Skeletal muscle satellite cell (primary cell): ENCODE data around the gene GMPR. TPM values are rescaled to one million over a fixed set of nuclear protein-coding genes. Genes with fewer than 3 reads are reported as not detected.

Source experiments
- H3K27me3 ChIP-seq: 2 replicates; pipeline ENCODE4 v1.7.0; 2013; ENCODE audit warnings: low read length; ENCODE audit not compliant: control insufficient read depth, insufficient read depth
- H3K36me3 ChIP-seq: 2 replicates; pipeline ENCODE4 v1.7.0; 2013; ENCODE audit warnings: mild to moderate bottlenecking, control low read depth, low read length; ENCODE audit not compliant: insufficient read depth
- H3K4me1 ChIP-seq: 2 replicates; pipeline ENCODE4 v1.7.0; 2013; ENCODE audit warnings: low read length; ENCODE audit not compliant: control insufficient read depth, insufficient read depth
- H3K4me2 ChIP-seq: 2 replicates; pipeline ENCODE4 v1.7.0; 2013; ENCODE audit warnings: mild to moderate bottlenecking, low read length
- H3K4me3 ChIP-seq: 2 replicates; pipeline ENCODE4 v1.7.0; 2013; ENCODE audit warnings: low read length
- H3K9ac ChIP-seq: 2 replicates; pipeline ENCODE4 v1.7.0; 2013; ENCODE audit warnings: mild to moderate bottlenecking, low read depth, low read length, moderate library complexity
- H3K9me3 ChIP-seq: replicated peaks from 2 replicates; pipeline ENCODE4 v1.7.0; 2013; ENCODE audit warnings: mild to moderate bottlenecking, control low read depth, low read length
- total RNA-seq: library from RNA; depleted of rRNA; stranded (reverse); fragments of >200 nt; gene quantifications from 2 replicates; pipeline ENCODE4 v1.2.3, GENCODE V29; 2012; rRNA removed

Gene GMPR
- 0.25 and 2.2 TPM in 2 replicates for total RNA-seq

GRCh38 chr6:16238057-16238962 is at the start of gene GMPR:
TSS of gene GMPR (plus strand) at chr6:16238587. CDS start at chr6:16238694, 107 bp downstream.
- Histone ChIP-seq H3K4me2 (peak within 1 kb of the TSS; percentile 99), H3K9me3 (no peaks in the 10 kb centered on the region), H3K4me3 (peak within 1 kb of the TSS; percentile 71), H3K36me3 (no peaks in the 10 kb centered on the region), H3K27me3 (peaks cover 9% of the 10 kb centered on the region), H3K9ac (peak within 1 kb of the TSS; percentile 54), H3K4me1 (peaks cover 32% of the 10 kb centered on the region)

- H3K27me3 ChIP-seq: peaks cover 40% of the 10 kb centered on the region
- no peaks in the 10 kb centered on the region for H3K4me1 ChIP-seq
- no peak overlapping the region for H3K9ac ChIP-seq
- H3K4me3 ChIP-seq: no peak overlapping the region
- no peaks in the 10 kb centered on the region for H3K9me3 ChIP-seq
- H3K4me2 ChIP-seq: no peak overlapping the region
- H3K36me3 ChIP-seq: no peaks in the 10 kb centered on the region
These were observed 48.2 kb upstream of the GMPR start for GRCh38 chr6:16190214-16190613.

- no peak overlapping the region for H3K4me3 ChIP-seq
- no peak overlapping the region for H3K9ac ChIP-seq
- peaks cover 7% of the 10 kb centered on the region for H3K4me1 ChIP-seq
- H3K36me3 ChIP-seq: no peaks in the 10 kb centered on the region
- H3K27me3 ChIP-seq: peaks cover 28% of the 10 kb centered on the region
- H3K4me2 ChIP-seq: no peak overlapping the region
- H3K9me3 ChIP-seq: no peaks in the 10 kb centered on the region
These were observed 42.0 kb upstream of the GMPR start for GRCh38 chr6:16196260-16196983.

GRCh38 chr6:16196984-16197546 is 41.3 kb upstream of the GMPR start:
- Histone ChIP-seq H3K36me3 (no peaks in the 10 kb centered on the region), H3K27me3 (peaks cover 28% of the 10 kb centered on the region), H3K9ac (no peak overlapping the region), H3K4me2 (no peak overlapping the region), H3K4me3 (no peak overlapping the region), H3K4me1 (peaks cover 7% of the 10 kb centered on the region), H3K9me3 (no peaks in the 10 kb centered on the region)

- H3K9ac ChIP-seq: no peak overlapping the region
- H3K27me3 ChIP-seq: peaks cover 28% of the 10 kb centered on the region
- H3K36me3 ChIP-seq: no peaks in the 10 kb centered on the region
- H3K4me1 ChIP-seq: peaks cover 7% of the 10 kb centered on the region
- H3K9me3 ChIP-seq: no peaks in the 10 kb centered on the region
- no peak overlapping the region for H3K4me2 ChIP-seq
- no peak overlapping the region for H3K4me3 ChIP-seq
These were observed 40.2 kb upstream of the GMPR start for GRCh38 chr6:16198061-16198705.

- Histone ChIP-seq H3K27me3 (peaks cover 21% of the 10 kb centered on the region), H3K9ac (no peak overlapping the region), H3K9me3 (no peaks in the 10 kb centered on the region), H3K4me1 (peaks cover 7% of the 10 kb centered on the region), H3K36me3 (no peaks in the 10 kb centered on the region), H3K4me2 (peak overlapping the region; percentile 62), H3K4me3 (no peak overlapping the region)
These were observed 38.6 kb upstream of the GMPR start for GRCh38 chr6:16199804-16200203.

- H3K27me3 ChIP-seq: peaks cover 21% of the 10 kb centered on the region
- H3K4me3 ChIP-seq: peak overlapping the region; percentile 27
- H3K9ac ChIP-seq: no peak overlapping the region
These were observed 38.0 kb upstream of the GMPR start for GRCh38 chr6:16200321-16200883.

GRCh38 chr6:16201706-16202105 is 36.7 kb upstream of the GMPR start:
- H3K4me1 ChIP-seq: peaks cover 22% of the 10 kb centered on the region
- no peaks in the 10 kb centered on the region for H3K9me3 ChIP-seq
- H3K9ac ChIP-seq: no peak overlapping the region
- peaks cover 21% of the 10 kb centered on the region for H3K27me3 ChIP-seq
- H3K4me3 ChIP-seq: no peak overlapping the region
- H3K4me2 ChIP-seq: no peak overlapping the region
- H3K36me3 ChIP-seq: no peaks in the 10 kb centered on the region

More at GRCh38 chr6:16200321-16200883, 38.0 kb upstream of the GMPR start:
- H3K36me3 ChIP-seq: no peaks in the 10 kb centered on the region
- H3K4me1 ChIP-seq: peaks cover 11% of the 10 kb centered on the region
- no peaks in the 10 kb centered on the region for H3K9me3 ChIP-seq
- H3K4me2 ChIP-seq: peak overlapping the region; percentile 62

- Histone ChIP-seq H3K9me3 (no peaks in the 10 kb centered on the region), H3K4me2 (peak overlapping the region; percentile 26), H3K4me1 (peaks cover 26% of the 10 kb centered on the region), H3K27me3 (peaks cover 17% of the 10 kb centered on the region), H3K36me3 (no peaks in the 10 kb centered on the region), H3K4me3 (no peak overlapping the region), H3K9ac (no peak overlapping the region)
These were observed 33.6 kb upstream of the GMPR start for GRCh38 chr6:16204653-16205376.

GRCh38 chr6:16205377-16206144 is 32.8 kb upstream of the GMPR start:
- Histone ChIP-seq H3K27me3 (peaks cover 12% of the 10 kb centered on the region), H3K9me3 (no peaks in the 10 kb centered on the region), H3K4me3 (no peak overlapping the region), H3K4me2 (peak overlapping the region; percentile 26), H3K4me1 (peaks cover 24% of the 10 kb centered on the region), H3K36me3 (no peaks in the 10 kb centered on the region), H3K9ac (no peak overlapping the region)
